ENCODE measurements around the gene DMXL1.

Gene DMXL1

GRCh38 chr5:119263639-119264038 is 192.8 kb downstream of the DMXL1 start:
- TF ChIP-seq CTCF (IDR thresholded peaks at IDR 0.05; ENCODE audit: poor library complexity, severe bottlenecking): no peak
- no peak for ATAC-seq (ENCODE audit: low read depth)
- no peak for DNase-seq (ENCODE audit: low spot score)
- H3K9me3 ChIP-seq (ENCODE audit: severe bottlenecking): peaks cover 2% of the 10 kb centered on the region
- no peak overlapping the region for H3K27ac ChIP-seq (ENCODE audit: poor library complexity, severe bottlenecking)
- no peaks in the 10 kb centered on the region for H3K27me3 ChIP-seq (ENCODE audit: insufficient read depth, poor library complexity, severe bottlenecking)
- H3K4me3 ChIP-seq (ENCODE audit: severe bottlenecking): no peak overlapping the region
- no peaks in the 10 kb centered on the region for H3K36me3 ChIP-seq (ENCODE audit: low read depth)
- H3K4me1 ChIP-seq (ENCODE audit: insufficient read depth, poor library complexity, severe bottlenecking): peaks cover 5% of the 10 kb centered on the region

GRCh38 chr5:119264186-119264585 is 193.3 kb downstream of the DMXL1 start:
- no peak for TF ChIP-seq CTCF (IDR thresholded peaks at IDR 0.05; ENCODE audit: poor library complexity, severe bottlenecking)
- Histone ChIP-seq H3K27ac (ENCODE audit: poor library complexity, severe bottlenecking) (no peak overlapping the region), H3K36me3 (ENCODE audit: low read depth) (no peaks in the 10 kb centered on the region), H3K4me1 (ENCODE audit: insufficient read depth, poor library complexity, severe bottlenecking) (peaks cover 5% of the 10 kb centered on the region), H3K27me3 (ENCODE audit: insufficient read depth, poor library complexity, severe bottlenecking) (no peaks in the 10 kb centered on the region), H3K9me3 (ENCODE audit: severe bottlenecking) (peaks cover 2% of the 10 kb centered on the region), H3K4me3 (ENCODE audit: severe bottlenecking) (no peak overlapping the region)
- DNase-seq (ENCODE audit: low spot score) (no peak), ATAC-seq (ENCODE audit: low read depth) (no peak)

- peak; percentile 44 for TF ChIP-seq CTCF (IDR thresholded peaks at IDR 0.05; ENCODE audit: poor library complexity, severe bottlenecking)
- H3K27me3 ChIP-seq (ENCODE audit: insufficient read depth, poor library complexity, severe bottlenecking): no peaks in the 10 kb centered on the region
- peak; percentile 85 for ATAC-seq (ENCODE audit: low read depth)
Measured at GRCh38 chr5:119267958-119268386, 197.1 kb downstream of the DMXL1 start.

DNA sequence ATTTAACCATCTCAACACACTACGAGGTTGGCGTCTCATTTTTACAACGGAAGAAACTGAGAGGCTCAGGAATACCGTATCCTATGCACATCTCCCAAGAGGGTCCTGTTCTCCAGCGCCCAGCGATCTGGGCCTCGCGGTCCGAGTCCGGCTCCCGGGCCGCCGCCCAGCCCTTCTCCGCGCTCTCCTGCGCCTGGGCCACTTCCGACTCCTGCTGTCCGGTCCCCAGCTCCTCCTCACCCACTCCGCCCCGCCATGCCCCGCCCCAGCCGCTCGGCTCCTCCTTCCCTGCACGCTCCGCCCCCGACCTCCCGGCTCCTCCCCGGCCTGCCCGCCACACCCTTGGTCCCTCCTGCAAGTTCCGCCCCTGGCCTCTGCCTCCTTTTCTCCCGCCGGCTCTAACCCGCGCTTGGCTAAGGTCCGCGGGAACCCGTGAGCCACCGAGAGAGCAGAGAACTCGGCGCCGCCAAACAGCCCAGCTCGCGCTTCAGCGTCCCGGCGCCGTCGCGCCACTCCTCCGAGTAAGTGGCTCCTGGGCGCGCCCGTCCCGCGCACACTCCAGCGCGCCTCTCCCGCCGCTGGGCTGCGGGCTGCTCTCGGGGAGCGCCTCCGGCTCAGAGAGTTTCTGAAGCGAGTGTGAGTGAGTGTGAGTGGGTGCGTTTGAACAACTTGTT is 197.6 kb downstream of the DMXL1 start:
- peak overlapping the region; percentile 97 for H3K27ac ChIP-seq (ENCODE audit: poor library complexity, severe bottlenecking)
- H3K36me3 ChIP-seq (ENCODE audit: low read depth): peaks cover 5% of the 10 kb centered on the region; the same call in 1 of the 2 replicates
- H3K4me3 ChIP-seq (ENCODE audit: severe bottlenecking): peak overlapping the region; percentile 60
- no peak for TF ChIP-seq CTCF (IDR thresholded peaks at IDR 0.05; ENCODE audit: poor library complexity, severe bottlenecking)
- DNase-seq (ENCODE audit: low spot score) (peak; percentile 98), ATAC-seq (ENCODE audit: low read depth) (peak; percentile 89)
- peaks cover 45% of the 10 kb centered on the region for H3K4me1 ChIP-seq (ENCODE audit: insufficient read depth, poor library complexity, severe bottlenecking)
- no peaks in the 10 kb centered on the region for H3K9me3 ChIP-seq (ENCODE audit: severe bottlenecking)
- H3K27me3 ChIP-seq (ENCODE audit: insufficient read depth, poor library complexity, severe bottlenecking): no peaks in the 10 kb centered on the region

More at GRCh38 chr5:119267958-119268386, 197.1 kb downstream of the DMXL1 start:
- Histone ChIP-seq H3K9me3 (ENCODE audit: severe bottlenecking) (no peaks in the 10 kb centered on the region), H3K4me3 (ENCODE audit: severe bottlenecking) (peak overlapping the region; percentile 60), H3K27ac (ENCODE audit: poor library complexity, severe bottlenecking) (peak overlapping the region; percentile 97), H3K36me3 (ENCODE audit: low read depth) (peaks cover 5% of the 10 kb centered on the region; the same call in 1 of the 2 replicates), H3K4me1 (ENCODE audit: insufficient read depth, poor library complexity, severe bottlenecking) (peaks cover 40% of the 10 kb centered on the region)
- peak; percentile 93 for DNase-seq (ENCODE audit: low spot score)

All from RWPE2 (cell line).